Neural cell (in vitro differentiated cells): ENCODE results near the gene ANKRD44. TPM values are rescaled to one million over a fixed set of nuclear protein-coding genes. Genes with fewer than 3 reads are reported as not detected.

Experiments used
- H2AFZ ChIP-seq: fragments of 200-600, 300-800 bp; sonication (generic), shearing (Covaris generic); 2 replicates; pipeline ENCODE4 v1.6.0; 2014; ENCODE audit warnings: low read depth, mild to moderate bottlenecking, antibody characterized with exemption, low read length, moderate library complexity
- H3F3A ChIP-seq: fragments of 200-600 bp; shearing (Covaris generic); 2 replicates; pipeline ENCODE4 v1.6.1; 2016; ENCODE audit warnings: mild to moderate bottlenecking, moderate library complexity, mixed read lengths, antibody characterized with exemption, low read length; ENCODE audit not compliant: insufficient read depth, poor library complexity, severe bottlenecking
- H3K27ac ChIP-seq: fragments of 200-600, 300-800 bp; sonication (generic), shearing (Covaris generic); 2 replicates; pipeline ENCODE4 v1.5.1; 2014; ENCODE audit warnings: mild to moderate bottlenecking, low read length, moderate library complexity
- H3K27me3 ChIP-seq: fragments of 300-800, 200-600 bp; sonication (generic), shearing (Covaris generic); 2 replicates; pipeline ENCODE4 v1.6.0; 2014; ENCODE audit warnings: mild to moderate bottlenecking, low read depth, low read length, moderate library complexity; ENCODE audit not compliant: insufficient read depth
- H3K36me3 ChIP-seq: fragments of 300-800, 200-600 bp; sonication (generic), shearing (Covaris generic); 2 replicates; pipeline ENCODE4 v1.5.1; 2014; ENCODE audit warnings: mild to moderate bottlenecking, antibody characterized with exemption, low read length, moderate library complexity; ENCODE audit not compliant: insufficient read depth
- H3K4me2 ChIP-seq: fragments of 300-800, 200-600 bp; sonication (generic), shearing (Covaris generic); 2 replicates; pipeline ENCODE4 v1.6.0; 2014; ENCODE audit warnings: mild to moderate bottlenecking, low read length
- H3K4me3 ChIP-seq: fragments of 300-800, 200-600 bp; sonication (generic), shearing (Covaris generic); 2 replicates; pipeline ENCODE4 v1.5.1; 2014; ENCODE audit warnings: mild to moderate bottlenecking, low read length, moderate library complexity
- H3K79me2 ChIP-seq: fragments of 200-600 bp; shearing (Covaris generic); replicated peaks from 2 replicates; pipeline ENCODE4 v1.6.0; 2014; ENCODE audit warnings: mild to moderate bottlenecking, low read length, moderate library complexity; ENCODE audit not compliant: insufficient read depth
- H3K9ac ChIP-seq: fragments of 300-800, 200-600 bp; sonication (generic), shearing (Covaris generic); 2 replicates; pipeline ENCODE4 v1.6.1; 2016; ENCODE audit warnings: mild to moderate bottlenecking, low read length, mixed read lengths
- H3K9me2 ChIP-seq: fragments of 200-600 bp; shearing (Covaris generic); 2 replicates; pipeline ENCODE4 v1.6.1; 2016; ENCODE audit warnings: mild to moderate bottlenecking, low read length, mixed read lengths; ENCODE audit not compliant: insufficient read depth
- H3K9me3 ChIP-seq: fragments of 200-600, 300-800 bp; sonication (generic), shearing (Covaris generic); 2 replicates; pipeline ENCODE4 v1.6.1; 2016; ENCODE audit warnings: mild to moderate bottlenecking, mixed run types, low read length, moderate library complexity, mixed read lengths
- H4K20me1 ChIP-seq: fragments of 200-600 bp; shearing (Covaris generic); 2 replicates; pipeline ENCODE4 v1.6.1; 2016; ENCODE audit warnings: mild to moderate bottlenecking, mixed run types; ENCODE audit not compliant: insufficient read depth
- CTCF ChIP-seq: fragments of 450-650 bp; IDR thresholded peaks from 2 replicates; pipeline ENCODE4 v1.5.1; 2014; ENCODE audit warnings: antibody characterized with exemption, mild to moderate bottlenecking, moderate library complexity; ENCODE audit not compliant: poor library complexity, severe bottlenecking
- EP300 ChIP-seq: fragments of 450-650 bp; conservative IDR thresholded peaks from 2 replicates; pipeline ENCODE4 v1.6.1; 2014; ENCODE audit warnings: antibody characterized with exemption, mild to moderate bottlenecking, moderate library complexity; ENCODE audit not compliant: poor library complexity, severe bottlenecking
- EZH2 ChIP-seq: fragments of 200-600, 300-800 bp; shearing (Covaris generic), sonication (generic); IDR thresholded peaks from 2 replicates; pipeline ENCODE4 v1.6.1; 2014; ENCODE audit warnings: antibody characterized with exemption, low read length, borderline replicate concordance, mild to moderate bottlenecking; ENCODE audit not compliant: insufficient read depth, poor library complexity, severe bottlenecking
- MXI1 ChIP-seq: fragments of 450-650 bp; conservative IDR thresholded peaks from 2 replicates; pipeline ENCODE4 v1.6.1; 2014; ENCODE audit warnings: antibody characterized with exemption, mild to moderate bottlenecking; ENCODE audit not compliant: poor library complexity, severe bottlenecking
- RAD21 ChIP-seq: fragments of 450-650 bp; conservative IDR thresholded peaks from 2 replicates; pipeline ENCODE4 v1.6.1; 2014; ENCODE audit warnings: antibody characterized with exemption, mild to moderate bottlenecking, moderate library complexity
- REST ChIP-seq: IDR thresholded peaks from 2 replicates; pipeline ENCODE4 v1.6.1; 2012; ENCODE audit warnings: borderline replicate concordance
- SMC3 ChIP-seq: fragments of 450-650 bp; conservative IDR thresholded peaks from 2 replicates; pipeline ENCODE4 v1.6.1; 2014; ENCODE audit warnings: antibody characterized with exemption, mild to moderate bottlenecking, moderate library complexity; ENCODE audit not compliant: poor library complexity
- TAF1 ChIP-seq: IDR thresholded peaks from 2 replicates; pipeline ENCODE4 v1.6.1; 2012; ENCODE audit warnings: low read depth
- polyA plus RNA-seq: library from polyadenylated mRNA; depleted of rRNA; stranded (reverse); fragments of >200 nt; gene quantifications from 2 replicates; pipeline ENCODE4 v1.2.3, GENCODE V29; 2014

ANKRD44 gene
- polyA plus RNA-seq, 1 donor from 2014 or later, result 94.3 TPM

- Histone ChIP-seq H3K27me3 (no peaks in the 10 kb centered on the region), H3K9ac (no peak overlapping the region), H3K36me3 (no peaks in the 10 kb centered on the region), H3K27ac (no peak overlapping the region), H4K20me1 (no peaks in the 10 kb centered on the region), H3K9me2 (no peaks in the 10 kb centered on the region), H3K9me3 (no peaks in the 10 kb centered on the region), H3F3A (no peaks in the 10 kb centered on the region), H3K79me2 (no peaks in the 10 kb centered on the region), H2AFZ (no peak overlapping the region), H3K4me3 (no peak overlapping the region), H3K4me2 (no peak overlapping the region)
- TF ChIP-seq CTCF, result no peak
These were observed 172.1 kb downstream of the ANKRD44 start for GRCh38 chr2:197138506-197138905.

GRCh38 chr2:197137826-197138477 lies 172.6 kb downstream of the ANKRD44 start:
- no peaks in the 10 kb centered on the region for H3K9me2 ChIP-seq
- H3F3A ChIP-seq, result no peaks in the 10 kb centered on the region
- no peak overlapping the region for H2AFZ ChIP-seq
- H3K9ac ChIP-seq, result no peak overlapping the region
- H3K4me2 ChIP-seq, result no peak overlapping the region
- H3K79me2 ChIP-seq, result no peaks in the 10 kb centered on the region
- no peak overlapping the region for H3K27ac ChIP-seq
- H3K9me3 ChIP-seq, result no peaks in the 10 kb centered on the region
- H3K36me3 ChIP-seq, result no peaks in the 10 kb centered on the region
- TF ChIP-seq CTCF, result no peak
- TF ChIP-seq REST, result no peak
- H4K20me1 ChIP-seq, result no peaks in the 10 kb centered on the region
- no peak overlapping the region for H3K4me3 ChIP-seq
- H3K27me3 ChIP-seq, result no peaks in the 10 kb centered on the region

GRCh38 chr2:197137231-197137630 lies 173.3 kb downstream of the ANKRD44 start:
- TF ChIP-seq RAD21 (no peak), MXI1 (no peak), SMC3 (no peak), TAF1 (no peak), REST (no peak), EP300 (no peak), EZH2 (no peak)
- no peaks in the 10 kb centered on the region for H3K79me2 ChIP-seq
- no peaks in the 10 kb centered on the region for H4K20me1 ChIP-seq
- no peaks in the 10 kb centered on the region for H3F3A ChIP-seq
- no peak overlapping the region for H2AFZ ChIP-seq
- H3K27ac ChIP-seq, result no peak overlapping the region
- no peaks in the 10 kb centered on the region for H3K9me2 ChIP-seq
- H3K9ac ChIP-seq, result no peak overlapping the region
- H3K4me3 ChIP-seq, result no peak overlapping the region
- no peaks in the 10 kb centered on the region for H3K9me3 ChIP-seq
- H3K36me3 ChIP-seq, result no peaks in the 10 kb centered on the region
- no peak overlapping the region for H3K4me2 ChIP-seq
- no peaks in the 10 kb centered on the region for H3K27me3 ChIP-seq
